ENCODE measurements around the gene NDN. TPM values are rescaled to one million over a fixed set of nuclear protein-coding genes. Genes with fewer than 3 reads are reported as not detected.

NDN gene
- total and polyA plus RNA-seq, 2 of the 4 experiments (the other 2 are of a cell fraction), result 40.1 to 72.4 TPM

DNA sequence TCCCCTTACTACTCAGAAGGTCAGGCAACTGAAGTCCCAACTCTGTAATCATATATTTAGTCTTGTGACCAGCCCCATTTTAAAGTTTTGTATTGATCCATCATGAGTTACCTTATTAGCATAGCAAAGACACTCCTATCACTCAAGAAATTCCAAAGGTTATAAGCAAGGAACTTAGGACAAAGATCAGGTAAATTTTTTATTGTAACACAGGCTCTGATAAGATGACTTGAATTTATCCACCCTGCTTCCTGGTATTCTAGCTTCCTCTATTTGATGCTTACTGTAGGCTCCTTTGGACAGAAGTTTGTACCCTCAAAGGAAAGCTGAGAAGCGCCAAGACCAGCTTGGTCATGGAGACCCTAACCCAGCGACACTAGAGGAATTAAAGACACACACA is 8.2 kb upstream of the NDN start:
- POLR2A ChIA-PET (ENCODE audit: unreplicated experiment), result no interaction called here
- Histone ChIP-seq H4K8ac (ENCODE audit: low read depth in 2 of 2, low read length in 2 of 2) (no peak overlapping the region), H4K20me1 (ENCODE audit: insufficient read depth, low read length) (no peaks in the 10 kb centered on the region), H3K4ac (ENCODE audit: low read depth, low read length) (no peak overlapping the region), H3K79me1 (ENCODE audit: low read depth in 1 of 2, low read length in 2 of 2) (no peaks in the 10 kb centered on the region), H3K4me1 (ENCODE audit: control insufficient read depth, insufficient read depth, low read length) (peaks cover 3% of the 10 kb centered on the region; the same call in 1 of the 2 replicates), H3K4me3 (ENCODE audit: insufficient read depth, low read depth, low read length) (no peak overlapping the region), H3K9me3 (ENCODE audit: control insufficient read depth, insufficient read depth, low read length) (no peaks in the 10 kb centered on the region), H3K18ac (ENCODE audit: low read depth, low read length) (no peak overlapping the region), H3K4me2 (ENCODE audit: low read depth, low read length) (no peak overlapping the region), H2BK120ac (ENCODE audit: low read depth, low read length) (no peak overlapping the region), H2AK5ac (ENCODE audit: low read depth, low read length) (no peak overlapping the region), H3K36me3 (ENCODE audit: control insufficient read depth, insufficient read depth, low read length) (no peaks in the 10 kb centered on the region), H2BK5ac (ENCODE audit: low read depth, low read length, poor library complexity, severe bottlenecking) (no peak overlapping the region), H2BK20ac (ENCODE audit: low read depth, low read length) (no peak overlapping the region), H3K9me1 (ENCODE audit: insufficient read depth, low read length) (no peaks in the 10 kb centered on the region), H2AK9ac (replicated peaks; ENCODE audit: low read depth, low read length, poor library complexity) (no peak overlapping the region), H3K9ac (ENCODE audit: low read depth, low read length) (no peak overlapping the region), H2AFZ (replicated peaks; ENCODE audit: low read length, poor library complexity) (no peak overlapping the region), H3K27me3 (ENCODE audit: control insufficient read depth, insufficient read depth, low read length) (no peaks in the 10 kb centered on the region), H4K5ac (ENCODE audit: low read depth, low read length) (no peak overlapping the region), H2BK15ac (ENCODE audit: low read depth, low read length) (no peak overlapping the region), H3K14ac (replicated peaks; ENCODE audit: low read depth, low read length) (no peak overlapping the region), H3K23ac (ENCODE audit: low read depth, low read length) (no peak overlapping the region), H3K56ac (ENCODE audit: extremely low read depth, insufficient read depth, low read length) (no peak overlapping the region), H4K91ac (ENCODE audit: insufficient read depth, low read depth, low read length) (no peak overlapping the region), H3K27ac (ENCODE audit: insufficient read depth, low read length) (no peak overlapping the region)
- no peak for TF ChIP-seq MXI1 (IDR thresholded peaks at IDR 0.05; ENCODE audit: borderline replicate concordance, low read depth, low read length)
- CTCF ChIA-PET, result no interaction called here
- no TSS peak for BruUV-seq (replicated peaks)
- dilution Hi-C loops (cut with HindIII; ENCODE audit: low sequenced_read_pairs, unreplicated experiment) (no loop called here), intact Hi-C loops (cut with micrococcal nuclease) (no loop called here), in situ Hi-C loops (cut with MboI; ENCODE audit: low sequenced_read_pairs) (no loop called here)
- ATAC-seq (ENCODE audit: low read depth), result no peak
- no CpG with 5 or more reads among the region's 2 CpGs for WGBS, 2 experiments (ENCODE audit: extremely low coverage in 2 of 2, insufficient read length in 1 of 2)
- no peak for DNase-seq

Measured in IMR-90 (cell line).